Measurements from ENCODE around the gene ZBTB20.

The ZBTB20 gene

GRCh38 chr3:114308377-114308776 is 838.7 kb downstream of the ZBTB20 start:
- H3K27me3 ChIP-seq (ENCODE audit: insufficient read depth, poor library complexity, severe bottlenecking): no peaks in the 10 kb centered on the region
- DNase-seq (ENCODE audit: low read depth in 1 of 2, low spot score in 1 of 2): no peak
- H3K4me3 ChIP-seq (replicated peaks; ENCODE audit: insufficient read depth, low read length): no peak overlapping the region
- TF ChIP-seq REST (IDR thresholded peaks at IDR 0.05; ENCODE audit: insufficient replicate concordance, low read depth) (no peak), GABPA (IDR thresholded peaks at IDR 0.05; ENCODE audit: low read depth) (no peak), SPI1 (IDR thresholded peaks at IDR 0.05; ENCODE audit: borderline replicate concordance, low read depth) (no peak), POLR2AphosphoS5 (IDR thresholded peaks at IDR 0.05; ENCODE audit: low read depth) (no peak)
- TF ChIP-seq, protein P1, sequence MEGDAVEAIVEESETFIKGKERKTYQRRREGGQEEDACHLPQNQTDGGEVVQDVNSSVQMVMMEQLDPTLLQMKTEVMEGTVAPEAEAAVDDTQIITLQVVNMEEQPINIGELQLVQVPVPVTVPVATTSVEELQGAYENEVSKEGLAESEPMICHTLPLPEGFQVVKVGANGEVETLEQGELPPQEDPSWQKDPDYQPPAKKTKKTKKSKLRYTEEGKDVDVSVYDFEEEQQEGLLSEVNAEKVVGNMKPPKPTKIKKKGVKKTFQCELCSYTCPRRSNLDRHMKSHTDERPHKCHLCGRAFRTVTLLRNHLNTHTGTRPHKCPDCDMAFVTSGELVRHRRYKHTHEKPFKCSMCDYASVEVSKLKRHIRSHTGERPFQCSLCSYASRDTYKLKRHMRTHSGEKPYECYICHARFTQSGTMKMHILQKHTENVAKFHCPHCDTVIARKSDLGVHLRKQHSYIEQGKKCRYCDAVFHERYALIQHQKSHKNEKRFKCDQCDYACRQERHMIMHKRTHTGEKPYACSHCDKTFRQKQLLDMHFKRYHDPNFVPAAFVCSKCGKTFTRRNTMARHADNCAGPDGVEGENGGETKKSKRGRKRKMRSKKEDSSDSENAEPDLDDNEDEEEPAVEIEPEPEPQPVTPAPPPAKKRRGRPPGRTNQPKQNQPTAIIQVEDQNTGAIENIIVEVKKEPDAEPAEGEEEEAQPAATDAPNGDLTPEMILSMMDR (IDR thresholded peaks at IDR 0.05; ENCODE audit: insufficient read depth, low read length): no peak
- no peak overlapping the region for H3K27ac ChIP-seq (replicated peaks)

DNA sequence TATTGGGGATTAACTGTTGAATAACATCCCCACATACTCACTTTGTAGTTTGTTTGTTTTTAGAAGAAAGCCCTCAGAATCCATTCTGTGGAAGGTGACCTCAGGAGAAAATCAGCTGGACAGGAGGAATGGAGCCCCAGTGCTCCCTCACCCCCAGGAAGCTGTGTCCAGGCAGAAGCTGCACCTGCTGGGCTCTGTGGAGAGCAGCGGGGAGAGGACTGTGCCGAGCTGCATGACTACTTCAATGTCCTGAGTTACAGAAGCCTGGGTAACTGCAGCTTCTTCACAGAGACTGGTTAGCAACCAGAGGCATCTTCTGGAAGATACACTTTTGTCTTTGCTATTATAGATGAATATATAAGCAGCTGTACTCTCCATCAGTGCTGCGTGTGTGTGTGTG is 839.3 kb downstream of the ZBTB20 start:
- H3K27ac ChIP-seq (replicated peaks): no peak overlapping the region
- DNase-seq (ENCODE audit: low read depth in 1 of 2, low spot score in 1 of 2): no peak
- TF ChIP-seq SPI1 (IDR thresholded peaks at IDR 0.05; ENCODE audit: borderline replicate concordance, low read depth): no peak
- TF ChIP-seq, protein P1 (IDR thresholded peaks at IDR 0.05; ENCODE audit: insufficient read depth, low read length): no peak
- TF ChIP-seq POLR2AphosphoS5 (IDR thresholded peaks at IDR 0.05; ENCODE audit: low read depth): no peak
- TF ChIP-seq REST (IDR thresholded peaks at IDR 0.05; ENCODE audit: insufficient replicate concordance, low read depth): no peak
- TF ChIP-seq GABPA (IDR thresholded peaks at IDR 0.05; ENCODE audit: low read depth): no peak
- H3K27me3 ChIP-seq (ENCODE audit: insufficient read depth, poor library complexity, severe bottlenecking): no peaks in the 10 kb centered on the region
- no peak overlapping the region for H3K4me3 ChIP-seq (replicated peaks; ENCODE audit: insufficient read depth, low read length)

- TF ChIP-seq, protein P1 (IDR thresholded peaks at IDR 0.05; ENCODE audit: insufficient read depth, low read length): no peak
- TF ChIP-seq REST (IDR thresholded peaks at IDR 0.05; ENCODE audit: insufficient replicate concordance, low read depth) (no peak), GABPA (IDR thresholded peaks at IDR 0.05; ENCODE audit: low read depth) (no peak), SPI1 (IDR thresholded peaks at IDR 0.05; ENCODE audit: borderline replicate concordance, low read depth) (no peak), POLR2AphosphoS5 (IDR thresholded peaks at IDR 0.05; ENCODE audit: low read depth) (no peak)
- Histone ChIP-seq H3K27me3 (ENCODE audit: insufficient read depth, poor library complexity, severe bottlenecking) (no peaks in the 10 kb centered on the region), H3K27ac (replicated peaks) (no peak overlapping the region), H3K4me3 (replicated peaks; ENCODE audit: insufficient read depth, low read length) (no peak overlapping the region)
- no peak for DNase-seq (ENCODE audit: low read depth in 1 of 2, low spot score in 1 of 2)
Observed at GRCh38 chr3:114307222-114307830, 839.8 kb downstream of the ZBTB20 start.
